ENCODE measurements around the gene GSTO1. TPM values are rescaled to one million over a fixed set of nuclear protein-coding genes. Genes with fewer than 3 reads are reported as not detected.

The GSTO1 gene
- total RNA-seq, 4 donors from 2014 or later: 43.8 to 115 (median 78.0) TPM

- Histone ChIP-seq H3K36me3 (peaks cover 0 to 12% (median 0%) of the 10 kb centered on the region in 3 donors), H3K4me3 (no peak overlapping the region), H3K27me3 (no peaks in the 10 kb centered on the region), H3K27ac (peak overlapping the region in 1 of 4 donors; percentile 82), H3K4me1 (peaks cover 14 to 81% (median 38%) of the 10 kb centered on the region in 3 donors), H3K9me3 (no peaks in the 10 kb centered on the region)
- intact Hi-C loops (cut with DNase I): no loop called here
- TF ChIP-seq POLR2A (IDR thresholded peaks at IDR 0.05): no peak
- no peak for TF ChIP-seq CTCF (IDR thresholded peaks at IDR 0.05)
- WGBS, 2 donors: 44 to 45% methylated on average over 2 of the region's 2 CpGs
- DNase-seq: no peak
Observed at GRCh38 chr10:104303594-104304355, 49.1 kb downstream of the GSTO1 start.

GRCh38 chr10:104304356-104304745, 49.7 kb downstream of the GSTO1 start:
- H3K27me3 ChIP-seq: no peaks in the 10 kb centered on the region
- H3K36me3 ChIP-seq: peaks cover 0 to 15% (median 0%) of the 10 kb centered on the region in 3 donors
- TF ChIP-seq CTCF (IDR thresholded peaks at IDR 0.05) (no peak), POLR2A (IDR thresholded peaks at IDR 0.05) (no peak)
- WGBS, 2 donors: 77 to 88% methylated on average over 3 to 4 of the region's 4 CpGs
- H3K27ac ChIP-seq: peak overlapping the region in 3 of 4 donors; percentile 59 to 82 (median 69)
- H3K9me3 ChIP-seq: no peaks in the 10 kb centered on the region
- DNase-seq: no peak
- H3K4me1 ChIP-seq: peaks cover 14 to 76% (median 35%) of the 10 kb centered on the region in 3 donors
- no peak overlapping the region for H3K4me3 ChIP-seq
- intact Hi-C loops (cut with DNase I): no loop called here

- Histone ChIP-seq H3K27ac (peak overlapping the region; percentile 1 to 82 (median 64)), H3K9me3 (no peaks in the 10 kb centered on the region), H3K36me3 (peaks cover 0 to 19% (median 0%) of the 10 kb centered on the region in 3 donors), H3K27me3 (no peaks in the 10 kb centered on the region), H3K4me1 (peaks cover 14 to 76% (median 32%) of the 10 kb centered on the region in 3 donors), H3K4me3 (no peak overlapping the region)
- 46 to 55% methylated on average over 6 to 8 of the region's 8 CpGs for WGBS, 2 donors
- TF ChIP-seq POLR2A (IDR thresholded peaks at IDR 0.05): no peak
- no peak for TF ChIP-seq CTCF (IDR thresholded peaks at IDR 0.05)
- intact Hi-C loops (cut with DNase I): no loop called here
- no peak for DNase-seq
Observed at GRCh38 chr10:104304927-104305326, 50.2 kb downstream of the GSTO1 start.

GRCh38 chr10:104306897-104307296, 52.2 kb downstream of the GSTO1 start:
- peaks cover 10 to 81% (median 32%) of the 10 kb centered on the region in 3 donors for H3K4me1 ChIP-seq
- no peaks in the 10 kb centered on the region for H3K27me3 ChIP-seq
- no peak for DNase-seq
- H3K27ac ChIP-seq: peak overlapping the region in 1 of 4 donors; percentile 69
- peaks cover 0 to 38% (median 2%) of the 10 kb centered on the region in 3 donors for H3K36me3 ChIP-seq
- intact Hi-C loops (cut with DNase I): no loop called here
- TF ChIP-seq CTCF (IDR thresholded peaks at IDR 0.05) (no peak), POLR2A (IDR thresholded peaks at IDR 0.05) (no peak)
- 44% methylated on average over 2 of the region's 3 CpGs; no CpG with 5 or more reads in 1 of the 2 donors for WGBS, 2 donors
- no peak overlapping the region for H3K4me3 ChIP-seq
- no peaks in the 10 kb centered on the region for H3K9me3 ChIP-seq

Measured in esophagus squamous epithelium (tissue), 5 donors.